ENCODE measurements around the gene GABARAPL1.
"Not testable (repeated sequence)": the region's sequence is repeated elsewhere in the genome, so short reads cannot be mapped to it uniquely, and the experiment has no call there.

The GABARAPL1 gene

GRCh38 chr12:10212739-10213131 is at the start of gene GABARAPL1:
TSS of gene GABARAPL1 (plus strand) at chr12:10212877. CDS start at chr12:10213130, 253 bp downstream.
- peak; percentile 81 for DNase-seq

- no peak for DNase-seq
These were observed 49.6 kb upstream of the GABARAPL1 start for GRCh38 chr12:10163084-10163483.

GRCh38 chr12:10165421-10165820 is 47.3 kb upstream of the GABARAPL1 start:
- DNase-seq, result no peak

- no peak for DNase-seq
These were observed 45.1 kb upstream of the GABARAPL1 start for GRCh38 chr12:10167599-10167998.

GRCh38 chr12:10169104-10169503 is 43.6 kb upstream of the GABARAPL1 start:
- DNase-seq, result no peak

- no peak for DNase-seq
These were observed 42.5 kb upstream of the GABARAPL1 start for GRCh38 chr12:10170216-10170615.

- no peak for DNase-seq
These were observed 40.5 kb upstream of the GABARAPL1 start, which contains the start of gene OLR1 for GRCh38 chr12:10171973-10172728. TSS of gene OLR1 (minus strand) at chr12:10172132. CDS start at chr12:10172077, 55 bp downstream.

- DNase-seq, result no peak
These were observed 37.6 kb upstream of the GABARAPL1 start for GRCh38 chr12:10174986-10175614.

GRCh38 chr12:10175846-10176636 is 36.6 kb upstream of the GABARAPL1 start:
- DNase-seq, result no peak

- no peak for DNase-seq
These were observed 33.9 kb upstream of the GABARAPL1 start, which contains the start of gene TMEM52B for GRCh38 chr12:10178821-10179220. TSS of gene TMEM52B (plus strand) at chr12:10179032. CDS start at chr12:10179575, 543 bp downstream.

- no peak for DNase-seq
These were observed 32.9 kb upstream of the GABARAPL1 start for GRCh38 chr12:10179776-10180181.

- no peak for DNase-seq
These were observed 30.2 kb upstream of the GABARAPL1 start for GRCh38 chr12:10182354-10183049.

- DNase-seq, result no peak
These were observed 28.3 kb upstream of the GABARAPL1 start for GRCh38 chr12:10184261-10184843.

GRCh38 chr12:10186299-10186698 is 26.4 kb upstream of the GABARAPL1 start:
- no peak for DNase-seq

- DNase-seq, result not testable (repeated sequence)
These were observed 25.7 kb upstream of the GABARAPL1 start for GRCh38 chr12:10186958-10187357.

GRCh38 chr12:10189653-10190052 is 23.0 kb upstream of the GABARAPL1 start:
- no peak for DNase-seq

GRCh38 chr12:10190558-10191388 is 21.9 kb upstream of the GABARAPL1 start:
- DNase-seq, result peak; percentile 53

- no peak for DNase-seq
These were observed 20.8 kb upstream of the GABARAPL1 start for GRCh38 chr12:10191865-10192264.

- DNase-seq, result no peak
These were observed 18.5 kb upstream of the GABARAPL1 start for GRCh38 chr12:10194160-10194670.

- DNase-seq, result no peak
These were observed 16.5 kb upstream of the GABARAPL1 start for GRCh38 chr12:10196210-10196609.

- no peak for DNase-seq
These were observed 14.8 kb upstream of the GABARAPL1 start for GRCh38 chr12:10197879-10198278.
